K562 (cell line): ENCODE data around the gene GPR176. TPM values are rescaled to one million over a fixed set of nuclear protein-coding genes. Genes with fewer than 3 reads are reported as not detected.

Experiments
- ARNT ChIP-seq, 2 experiments: fragments of 450-650 bp; IDR thresholded peaks; 2 replicates each; pipeline ENCODE4 v1.6.1; 2016; ENCODE audit warnings: mild to moderate bottlenecking in 1 of 2
- BMI1 ChIP-seq: fragments of 150-350 bp; IDR thresholded peaks from 2 replicates; pipeline ENCODE4 v1.6.1; 2014; ENCODE audit warnings: low read length
- CBFA2T2 ChIP-seq: fragments of 450-650 bp; conservative IDR thresholded peaks from 2 replicates; pipeline ENCODE4 v1.6.1; 2017; ENCODE audit warnings: mild to moderate bottlenecking
- DIDO1 ChIP-seq: fragments of 450-650 bp; IDR thresholded peaks from 2 replicates; pipeline ENCODE4 v1.6.1; 2016; ENCODE audit warnings: low read depth, missing biosample characterization, missing genetic modification characterization
- ESRRA ChIP-seq: fragments of 450-650 bp; IDR thresholded peaks from 2 replicates; pipeline ENCODE4 v1.6.1; 2014; ENCODE audit warnings: low read depth, mild to moderate bottlenecking, moderate library complexity, borderline replicate concordance
- ETV5 ChIP-seq: sonication (generic); formaldehyde crosslinking; IDR thresholded peaks from 2 replicates; pipeline ENCODE4 v1.4.0; 2020; ENCODE audit warnings: low read depth, mild to moderate bottlenecking, missing genetic modification reagents
- FOXK2 ChIP-seq, 2 experiments: fragments of 450-650 bp; IDR thresholded peaks in 1 of 2; conservative IDR thresholded peaks in 1 of 2; 2 replicates each; pipeline ENCODE4 v1.6.1; 2016; ENCODE audit warnings: low read depth in 2 of 2, mild to moderate bottlenecking in 1 of 2
- HDAC1 ChIP-seq, 2 experiments: fragments of 450-650 bp; IDR thresholded peaks; 2 replicates each; pipeline ENCODE4 v1.6.1; 2016 to 2017; ENCODE audit warnings: inconsistent platforms in 1 of 2, mild to moderate bottlenecking in 1 of 2, moderate library complexity in 1 of 2
- HMBOX1 ChIP-seq: sonication (generic); IDR thresholded peaks from 2 replicates; pipeline ENCODE4 v1.6.1; 2016
- HMGXB4 ChIP-seq: sonication (generic); formaldehyde crosslinking; IDR thresholded peaks from 2 replicates; pipeline ENCODE4 v1.8.1; 2023; ENCODE audit warnings: mild to moderate bottlenecking, missing genetic modification reagents
- HNRNPLL ChIP-seq: fragments of 200-400 bp; formaldehyde crosslinking; IDR thresholded peaks from 2 replicates; pipeline ENCODE4 v1.6.1; 2017; ENCODE audit warnings: low read length, low read depth, mild to moderate bottlenecking; ENCODE audit not compliant: poor library complexity, severe bottlenecking
- MAX ChIP-seq: sonication (generic); formaldehyde crosslinking; IDR thresholded peaks from 2 replicates; pipeline ENCODE4 v1.9.0; 2022; ENCODE audit warnings: mild to moderate bottlenecking, missing genetic modification reagents
- MXI1 ChIP-seq: IDR thresholded peaks from 2 replicates; pipeline ENCODE4 v1.6.1; 2011; ENCODE audit warnings: low read depth, mild to moderate bottlenecking, improper control_type of control experiment, low read length
- NEUROD1 ChIP-seq: fragments of 150-350 bp; IDR thresholded peaks from 2 replicates; pipeline ENCODE4 v1.6.1; 2014; ENCODE audit warnings: borderline replicate concordance, low read length, low read depth; ENCODE audit not compliant: partially characterized antibody
- POLR2A ChIP-seq: fragments of 450-650 bp; conservative IDR thresholded peaks from 2 replicates; pipeline ENCODE4 v1.6.1; 2016
- POLR2AphosphoS5 ChIP-seq: IDR thresholded peaks from 2 replicates; pipeline ENCODE4 v1.6.1; 2011; ENCODE audit warnings: mild to moderate bottlenecking, low read depth, low read length, moderate library complexity; ENCODE audit not compliant: control insufficient read depth, insufficient read depth
- RBBP5 ChIP-seq: fragments of 200-600 bp; sonication (generic); IDR thresholded peaks from 2 replicates; pipeline ENCODE4 v1.6.1; 2012; ENCODE audit warnings: borderline replicate concordance, mild to moderate bottlenecking, low read length, control low read depth, inconsistent platforms; ENCODE audit not compliant: insufficient read depth, poor library complexity, severe bottlenecking
- RBM25 ChIP-seq: fragments of 200-400 bp; formaldehyde crosslinking; IDR thresholded peaks from 2 replicates; pipeline ENCODE4 v1.6.1; 2018; ENCODE audit warnings: low read length, low read depth, moderate library complexity; ENCODE audit not compliant: severe bottlenecking
- RBM34 ChIP-seq: fragments of 200-400 bp; formaldehyde crosslinking; IDR thresholded peaks from 2 replicates; pipeline ENCODE4 v1.6.1; 2018; ENCODE audit warnings: low read length, borderline replicate concordance; ENCODE audit not compliant: insufficient read depth
- RCOR1 ChIP-seq, 2 experiments: IDR thresholded peaks; 2 replicates each; pipeline ENCODE4 v1.6.1; 2012; ENCODE audit warnings: low read depth in 2 of 2, low read length in 2 of 2, borderline replicate concordance in 1 of 2, improper control_type of control experiment in 1 of 2
- SUPT5H ChIP-seq: fragments of 450-650 bp; IDR thresholded peaks from 2 replicates; pipeline ENCODE4 v1.6.1; 2016
- TAL1 ChIP-seq: fragments of 450-650 bp; IDR thresholded peaks from 2 replicates; pipeline ENCODE4 v1.6.1; 2016; ENCODE audit warnings: mild to moderate bottlenecking
- ZEB2 ChIP-seq: fragments of 450-650 bp; IDR thresholded peaks from 2 replicates; pipeline ENCODE4 v1.6.1; 2016
- ZNF140 ChIP-seq: fragments of 250-450 bp; sonication (Bioruptor Pico); IDR thresholded peaks from 2 replicates; pipeline ENCODE4 v1.8.0; 2021; ENCODE audit warnings: moderate library complexity, mild to moderate bottlenecking, inconsistent platforms
- ZNF24 ChIP-seq: fragments of 450-650 bp; IDR thresholded peaks from 2 replicates; pipeline ENCODE4 v1.6.1; 2016
- ZNF764 ChIP-seq: fragments of 250-450 bp; sonication (Bioruptor Pico); IDR thresholded peaks from 2 replicates; pipeline ENCODE4 v1.4.0; 2020; ENCODE audit warnings: low read depth, mild to moderate bottlenecking, moderate library complexity
- polyA plus RNA-seq, 8 experiments: library from polyadenylated mRNA; depleted of rRNA in 4 of 8; stranded (reverse) in 5 of 8; unstranded in 3 of 8; fragments of >200 nt; fragmentation: Nextera tagmentation in 2 of 8; fragmentation: Illumina TruSeq in 1 of 8; extraction: Ambion mirVana in 2 of 8; extraction: Trizol in 1 of 8; gene quantifications; 2 replicates each; pipeline versions ENCODE4 v1.2.1 to v1.2.3, GENCODE V29; 2011 to 2014; ENCODE audit warnings: inconsistent platforms in 1 of 8, missing spikeins in 1 of 8
- total RNA-seq, 7 experiments: library from RNA; depleted of rRNA in 6 of 7; stranded (reverse); fragments of >200 nt in 6 of 7; fragmentation: Illumina TruSeq in 2 of 7; extraction: Trizol in 2 of 7; gene quantifications; 2 replicates each; pipeline versions ENCODE4 v1.2.1 to v1.2.3, GENCODE V29; 2011 to 2021; ENCODE audit warnings: low replicate concordance in 1 of 7

GPR176 gene
- total and polyA plus RNA-seq, 9 of the 15 experiments (the other 6 are each of a cell fraction or from before 2014, with no cell fraction given), result 0.03 to 1.2 (median 0.76) TPM

- TF ChIP-seq RBM34 (no peak), ARNT (IDR thresholded peaks at IDR 0.05) (0 out of 4 replicates have a peak, but pooled peaks of 1 of the 2 experiments have one; percentile 37), RBM25 (peak; percentile 98), NEUROD1 (peak; percentile 89), HDAC1 (IDR thresholded peaks at IDR 0.05) (peak in 1 of 2 experiments; percentile 88; a peak in 2 of 4 replicates), RCOR1 (IDR thresholded peaks at IDR 0.05; ENCODE audit: borderline replicate concordance in 1 of 2, low read depth in 2 of 2, low read length in 2 of 2) (peak in 1 of 2 experiments; percentile 91; a peak in 3 of 4 replicates), RBBP5 (peak; percentile 85), SUPT5H (peak; percentile 60), DIDO1 (tag) (peak; percentile 64), HMGXB4 (CRISPR knock-in tag) (no peak), ZNF140 (no peak), ZNF764 (CRISPR knock-in tag) (no peak), ZNF24 (0 out of 2 replicates have a peak, but pooled peaks have one; percentile 14), MAX (CRISPR knock-in tag) (peak; percentile 22; the same call in 1 of the 2 replicates), BMI1 (peak; percentile 78), ETV5 (CRISPR knock-in tag) (peak; percentile 72; the same call in 1 of the 2 replicates), ESRRA (peak; percentile 68; the same call in 1 of the 2 replicates), HMBOX1 (peak; percentile 64; the same call in 1 of the 2 replicates), POLR2AphosphoS5 (peak; percentile 73; the same call in 1 of the 2 replicates), POLR2A (peak; percentile 76), TAL1 (0 out of 2 replicates have a peak, but pooled peaks have one; percentile 15), MXI1 (peak; percentile 91), CBFA2T2 (no peak), HNRNPLL (peak; percentile 63), ZEB2 (no peak), FOXK2 (conservative IDR thresholded peaks at IDR 0.05 in 1 of 2, IDR thresholded peaks at IDR 0.05 in 1 of 2; ENCODE audit: low read depth in 2 of 2) (peak; percentile 52 to 98; a peak in 3 of 4 replicates)
Observed at GRCh38 chr15:39782441-39783138, 137.5 kb downstream of the GPR176 start, which contains the start of gene FSIP1 (continued).
